ENCODE results near the gene SNN.
A peak's percentile ranks its signal among the peaks of the same experiment; 100 is the strongest.

The SNN gene

GRCh38 chr16:11667824-11668622, at the start of gene SNN:
Gene SNN, plus strand, starts transcription at chr16:11668455. Its CDS starts 7,605 bp downstream, at chr16:11676060.
- peak; percentile 2 to 64 for DNase-seq

GRCh38 chr16:11619327-11619851, 48.9 kb upstream of the SNN start:
- no peak for DNase-seq

- DNase-seq: no peak
Measured at GRCh38 chr16:11620243-11621003, 47.8 kb upstream of the SNN start.

GRCh38 chr16:11621539-11621919, 46.7 kb upstream of the SNN start:
- DNase-seq: no peak

- DNase-seq: no peak
Measured at GRCh38 chr16:11621920-11622651, 46.2 kb upstream of the SNN start.

- no peak for DNase-seq
Measured at GRCh38 chr16:11624205-11624604, 44.0 kb upstream of the SNN start.

- no peak for DNase-seq
Measured at GRCh38 chr16:11624636-11625607, 43.3 kb upstream of the SNN start.

- no peak for DNase-seq
Measured at GRCh38 chr16:11625769-11626168, 42.5 kb upstream of the SNN start.

GRCh38 chr16:11626657-11627291, 41.5 kb upstream of the SNN start:
- DNase-seq: no peak

GRCh38 chr16:11627292-11627663, 41.0 kb upstream of the SNN start:
- no peak for DNase-seq

- no peak for DNase-seq
Measured at GRCh38 chr16:11627822-11628457, 40.3 kb upstream of the SNN start.

GRCh38 chr16:11629071-11630030, 38.9 kb upstream of the SNN start:
- no peak for DNase-seq

- DNase-seq: no peak
Measured at GRCh38 chr16:11630046-11630767, 38.0 kb upstream of the SNN start.

GRCh38 chr16:11630768-11631056, 37.5 kb upstream of the SNN start:
- DNase-seq: no peak

GRCh38 chr16:11631214-11631613, 37.0 kb upstream of the SNN start:
- DNase-seq: no peak

GRCh38 chr16:11632455-11632939, 35.8 kb upstream of the SNN start:
- DNase-seq: no peak

- DNase-seq: no peak
Measured at GRCh38 chr16:11633113-11633512, 35.1 kb upstream of the SNN start.

- no peak for DNase-seq
Measured at GRCh38 chr16:11634312-11634711, 33.9 kb upstream of the SNN start.

- no peak for DNase-seq
Measured at GRCh38 chr16:11635113-11635652, 33.1 kb upstream of the SNN start.
